ENCODE results near the gene UPF3B. TPM values are rescaled to one million over a fixed set of nuclear protein-coding genes. Genes with fewer than 3 reads are reported as not detected.

Gene UPF3B
- total RNA-seq, 1 experiment from 2014 or later = 27.8 TPM

DNA sequence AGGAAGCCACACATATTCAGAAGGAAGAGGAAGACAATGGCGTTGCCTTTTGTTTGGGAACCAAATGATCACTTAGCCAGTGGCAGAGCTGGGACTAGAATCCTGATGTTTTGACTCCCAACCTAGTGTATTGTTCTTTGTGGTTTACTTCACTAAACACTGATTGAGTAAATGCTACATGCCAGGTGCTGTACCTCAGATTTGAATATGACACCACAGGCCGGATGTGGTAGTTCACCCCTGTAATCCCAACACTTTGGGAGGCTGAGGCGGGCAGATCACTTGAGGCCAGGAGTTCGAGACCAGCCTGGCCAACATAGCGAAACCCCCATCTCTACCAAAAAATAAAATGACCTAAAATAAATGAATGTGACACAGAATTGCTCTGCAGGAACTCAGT, 27.3 kb upstream of the UPF3B start:
- CTCF ChIA-PET = interaction anchor here (0.6 kb wide), 1 partner anchor 229 kb away, joined by 3 read pairs; no protein-coding TSS in a partner anchor

DNA sequence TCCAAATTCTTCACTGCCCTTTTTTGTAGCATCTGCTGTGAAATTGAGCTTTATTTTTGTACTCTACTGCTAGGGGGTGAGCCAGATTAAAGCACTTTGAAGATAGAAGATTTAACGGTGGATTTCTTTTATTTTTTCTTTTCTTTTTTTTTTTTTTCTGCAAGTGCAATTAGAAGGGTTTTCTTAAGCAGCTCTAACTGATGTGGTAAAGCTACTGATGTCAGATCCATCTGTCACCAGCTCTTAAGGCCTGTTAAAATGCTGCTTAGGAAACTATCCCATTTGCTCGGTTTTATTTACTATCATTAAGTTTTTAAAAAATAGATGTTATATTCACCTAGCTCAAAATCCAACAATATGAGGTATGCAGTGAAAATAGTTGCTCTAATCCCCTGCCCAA, 26.0 kb upstream of the UPF3B start:
- intact Hi-C loops (cut with micrococcal nuclease; ENCODE audit: unreplicated experiment) = no loop called here
- H3K36me3 ChIP-seq (ENCODE audit: control insufficient read depth, insufficient read depth, low read length) = peaks cover 8% of the 10 kb centered on the region; the same call in 1 of the 2 replicates
- POLR2A ChIA-PET = interaction anchor here (0.6 to 0.7 kb wide), 3 partner anchors 8 to 9 kb away, joined by 3 read pairs; no protein-coding TSS in a partner anchor
- ATAC-seq (no peak), DNase-seq (ENCODE audit: low read depth, low spot score) (no peak)
- H3K4me3 ChIP-seq (ENCODE audit: low read depth in 2 of 2, low read length in 2 of 2) = no peak overlapping the region
- BruUV-seq (replicated peaks) = no TSS peak
- no peaks in the 10 kb centered on the region for H3K9me3 ChIP-seq (ENCODE audit: control insufficient read depth, insufficient read depth, low read depth, low read length)
- H3K27ac ChIP-seq (ENCODE audit: low read length) = no peak overlapping the region
- TF ChIP-seq, protein P1, sequence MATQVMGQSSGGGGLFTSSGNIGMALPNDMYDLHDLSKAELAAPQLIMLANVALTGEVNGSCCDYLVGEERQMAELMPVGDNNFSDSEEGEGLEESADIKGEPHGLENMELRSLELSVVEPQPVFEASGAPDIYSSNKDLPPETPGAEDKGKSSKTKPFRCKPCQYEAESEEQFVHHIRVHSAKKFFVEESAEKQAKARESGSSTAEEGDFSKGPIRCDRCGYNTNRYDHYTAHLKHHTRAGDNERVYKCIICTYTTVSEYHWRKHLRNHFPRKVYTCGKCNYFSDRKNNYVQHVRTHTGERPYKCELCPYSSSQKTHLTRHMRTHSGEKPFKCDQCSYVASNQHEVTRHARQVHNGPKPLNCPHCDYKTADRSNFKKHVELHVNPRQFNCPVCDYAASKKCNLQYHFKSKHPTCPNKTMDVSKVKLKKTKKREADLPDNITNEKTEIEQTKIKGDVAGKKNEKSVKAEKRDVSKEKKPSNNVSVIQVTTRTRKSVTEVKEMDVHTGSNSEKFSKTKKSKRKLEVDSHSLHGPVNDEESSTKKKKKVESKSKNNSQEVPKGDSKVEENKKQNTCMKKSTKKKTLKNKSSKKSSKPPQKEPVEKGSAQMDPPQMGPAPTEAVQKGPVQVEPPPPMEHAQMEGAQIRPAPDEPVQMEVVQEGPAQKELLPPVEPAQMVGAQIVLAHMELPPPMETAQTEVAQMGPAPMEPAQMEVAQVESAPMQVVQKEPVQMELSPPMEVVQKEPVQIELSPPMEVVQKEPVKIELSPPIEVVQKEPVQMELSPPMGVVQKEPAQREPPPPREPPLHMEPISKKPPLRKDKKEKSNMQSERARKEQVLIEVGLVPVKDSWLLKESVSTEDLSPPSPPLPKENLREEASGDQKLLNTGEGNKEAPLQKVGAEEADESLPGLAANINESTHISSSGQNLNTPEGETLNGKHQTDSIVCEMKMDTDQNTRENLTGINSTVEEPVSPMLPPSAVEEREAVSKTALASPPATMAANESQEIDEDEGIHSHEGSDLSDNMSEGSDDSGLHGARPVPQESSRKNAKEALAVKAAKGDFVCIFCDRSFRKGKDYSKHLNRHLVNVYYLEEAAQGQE (IDR thresholded peaks at IDR 0.05; ENCODE audit: insufficient read depth in 1 of 2, low read depth in 2 of 2, low read length in 1 of 2) = no peak
- no peak for TF ChIP-seq SIN3A (IDR thresholded peaks at IDR 0.05; ENCODE audit: borderline replicate concordance, insufficient read depth, low read depth, low read length)
- TF ChIP-seq, protein P2, sequence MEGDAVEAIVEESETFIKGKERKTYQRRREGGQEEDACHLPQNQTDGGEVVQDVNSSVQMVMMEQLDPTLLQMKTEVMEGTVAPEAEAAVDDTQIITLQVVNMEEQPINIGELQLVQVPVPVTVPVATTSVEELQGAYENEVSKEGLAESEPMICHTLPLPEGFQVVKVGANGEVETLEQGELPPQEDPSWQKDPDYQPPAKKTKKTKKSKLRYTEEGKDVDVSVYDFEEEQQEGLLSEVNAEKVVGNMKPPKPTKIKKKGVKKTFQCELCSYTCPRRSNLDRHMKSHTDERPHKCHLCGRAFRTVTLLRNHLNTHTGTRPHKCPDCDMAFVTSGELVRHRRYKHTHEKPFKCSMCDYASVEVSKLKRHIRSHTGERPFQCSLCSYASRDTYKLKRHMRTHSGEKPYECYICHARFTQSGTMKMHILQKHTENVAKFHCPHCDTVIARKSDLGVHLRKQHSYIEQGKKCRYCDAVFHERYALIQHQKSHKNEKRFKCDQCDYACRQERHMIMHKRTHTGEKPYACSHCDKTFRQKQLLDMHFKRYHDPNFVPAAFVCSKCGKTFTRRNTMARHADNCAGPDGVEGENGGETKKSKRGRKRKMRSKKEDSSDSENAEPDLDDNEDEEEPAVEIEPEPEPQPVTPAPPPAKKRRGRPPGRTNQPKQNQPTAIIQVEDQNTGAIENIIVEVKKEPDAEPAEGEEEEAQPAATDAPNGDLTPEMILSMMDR (IDR thresholded peaks at IDR 0.05) = no peak
- TF ChIP-seq TCF7L2 (IDR thresholded peaks at IDR 0.05; ENCODE audit: low read depth, low read length) = no peak
- TF ChIP-seq POLR2AphosphoS5 (IDR thresholded peaks at IDR 0.05; ENCODE audit: low read depth, low read length) = no peak
- CTCF ChIA-PET = interaction anchor here (0.7 kb wide), 1 partner anchor 42 kb away, joined by 3 read pairs; no protein-coding TSS in a partner anchor
- H3K4me1 ChIP-seq (ENCODE audit: control insufficient read depth, insufficient read depth, low read length) = peaks cover 2% of the 10 kb centered on the region; the same call in 1 of the 2 replicates
- no peaks in the 10 kb centered on the region for H3K27me3 ChIP-seq (ENCODE audit: control insufficient read depth, insufficient read depth, low read length)
- in situ Hi-C loops (cut with HindIII; ENCODE audit: low pct_unique_long_range_greater_than_20kb, low sequenced_read_pairs) = no loop called here

More for the DNA sequence above, 27.3 kb upstream of the UPF3B start:
- BruUV-seq (replicated peaks) = no TSS peak
- H3K4me3 ChIP-seq (ENCODE audit: low read depth in 2 of 2, low read length in 2 of 2) = no peak overlapping the region
- DNase-seq (ENCODE audit: low read depth, low spot score) = no peak
- no peaks in the 10 kb centered on the region for H3K9me3 ChIP-seq (ENCODE audit: control insufficient read depth, insufficient read depth, low read depth, low read length)
- H3K27ac ChIP-seq (ENCODE audit: low read length) = no peak overlapping the region
- H3K36me3 ChIP-seq (ENCODE audit: control insufficient read depth, insufficient read depth, low read length) = peaks cover 8% of the 10 kb centered on the region; the same call in 1 of the 2 replicates
- in situ Hi-C loops (cut with HindIII; ENCODE audit: low pct_unique_long_range_greater_than_20kb, low sequenced_read_pairs) (no loop called here), intact Hi-C loops (cut with micrococcal nuclease; ENCODE audit: unreplicated experiment) (no loop called here)
- POLR2A ChIA-PET = no interaction called here
- no peaks in the 10 kb centered on the region for H3K27me3 ChIP-seq (ENCODE audit: control insufficient read depth, insufficient read depth, low read length)
- ATAC-seq = no peak
- H3K4me1 ChIP-seq (ENCODE audit: control insufficient read depth, insufficient read depth, low read length) = no peaks in the 10 kb centered on the region
- TF ChIP-seq SIN3A (IDR thresholded peaks at IDR 0.05; ENCODE audit: borderline replicate concordance, insufficient read depth, low read depth, low read length) = no peak
- TF ChIP-seq, protein P2 (IDR thresholded peaks at IDR 0.05) = no peak
- no peak for TF ChIP-seq POLR2AphosphoS5 (IDR thresholded peaks at IDR 0.05; ENCODE audit: low read depth, low read length)
- no peak for TF ChIP-seq TCF7L2 (IDR thresholded peaks at IDR 0.05; ENCODE audit: low read depth, low read length)
- TF ChIP-seq, protein P1 (IDR thresholded peaks at IDR 0.05; ENCODE audit: insufficient read depth in 1 of 2, low read depth in 2 of 2, low read length in 1 of 2) = no peak
